Pancreas (tissue), 10 donors: ENCODE results near the gene DCLK2. TPM values are rescaled to one million over a fixed set of nuclear protein-coding genes. Genes with fewer than 3 reads are reported as not detected.

ENCODE experiments used
- ATAC-seq, 4 donors: fragments of 200-7000 bp; cut with Tn5 transposase; one replicate each; pipeline versions ENCODE4 v1.8.0 to v1.9.1; 2020; ENCODE audit warnings: mild to moderate bottlenecking in 4 of 4, moderate library complexity in 4 of 4
- DNase-seq, 6 donors: peaks; one replicate each; pipeline ENCODE4 v3.0.0-alpha.2; 2020
- FAIRE-seq: peaks from 2 replicates; lab custom pipeline; 2012; peaks lifted over from hg19 to GRCh38; lab: Jason Lieb, UNC
- H3K27ac ChIP-seq, 4 donors: fragments of 200-600 bp; sonication (generic); 1 replicate in 3 of 4; 2 replicates in 1 of 4; pipeline versions ENCODE4 v1.5.0 to v1.8.0; 2020
- H3K27me3 ChIP-seq, 4 donors: fragments of 200-600 bp; one replicate each; pipeline ENCODE4 v1.8.0; 2021
- H3K36me3 ChIP-seq, 3 donors: fragments of 200-600 bp; sonication (generic) in 1 of 3; one replicate each; pipeline versions ENCODE4 v1.5.0 to v1.8.0; 2020 to 2021
- H3K4me1 ChIP-seq, 3 donors: fragments of 200-600 bp; one replicate each; pipeline ENCODE4 v1.8.0; 2021
- H3K4me3 ChIP-seq, 4 donors: fragments of 200-600 bp; sonication (generic) in 2 of 4; one replicate each; pipeline versions ENCODE4 v1.5.0 to v1.8.0; 2020 to 2021
- H3K9me3 ChIP-seq, 4 donors: fragments of 200-600 bp; one replicate each; pipeline ENCODE4 v1.8.0; 2021
- CTCF ChIP-seq, 4 donors: fragments of 200-600 bp; sonication (generic) in 3 of 4; IDR thresholded peaks; one replicate each; pipeline versions ENCODE4 v1.5.0 to v1.8.0; 2021; ENCODE audit warnings: antibody characterized with exemption in 4 of 4
- WGBS, 2 donors: extraction: QIAGEN DNeasy Blood & Tissue Kit; methylation state at CpG; one replicate each; pipeline ENCODE4 v1.1.7; 2013; 5-methylcytosine and 5-hydroxymethylcytosine counted together
- intact Hi-C, 3 donors: fragments of 100-400 bp; cut with DNase I; formaldehyde crosslinking; loops; one replicate each; pipeline versions ENCODE4 v1.11.1 to v1.14.2; 2022
- polyA plus RNA-seq, 2 donors: library from polyadenylated mRNA; stranded (reverse); fragments of 200-250 nt; gene quantifications; one replicate each; pipeline ENCODE4 v1.2.3, GENCODE V29; 2013
- total RNA-seq, 6 donors: library from RNA; stranded (reverse); fragmentation: NEBNext Ultra II Directional in 4 of 6; extraction: Animal tissue kit (Norgen Biotek cat#: 25700) in 4 of 6; gene quantifications; one replicate each; pipeline versions ENCODE4 v1.2.1 to v1.2.4, GENCODE V29; 2021 to 2023
- donor health status: healthy with polysubstance abuse.
- donor health status: DM: no; HTN: no; CAD: no; lungs with moderate emphysema.
- donor health status: DM: no; HTN: no; CAD: no.
- donor health status: control.
- donor health status: control.
- donor health status: Bipolar disorder and iron deficiency.
- donor health status: DM: yes; HTN: yes; CAD: no.
- donor health status: DM: no; HTN: no; CAD: no.
- donor health status: DM: no; HTN: no; CAD: no.
- donor health status: DM: yes; HTN: yes; CAD: no.

The DCLK2 gene
- total and polyA plus RNA-seq, 8 donors = 1.2 to 3.7 (median 1.8) TPM

- intact Hi-C loops = no loop called here
- FAIRE-seq = no peak
- no peaks in the 10 kb centered on the region for H3K27me3 ChIP-seq
These were observed 172.2 kb downstream of the DCLK2 start for GRCh38 chr4:150250293-150250997.

GRCh38 chr4:150250998-150251651 is 172.9 kb downstream of the DCLK2 start:
- WGBS, 2 donors = 81 to 91% methylated on average over 4 of the region's 4 CpGs
- Histone ChIP-seq H3K4me1 (no peaks in the 10 kb centered on the region), H3K9me3 (no peaks in the 10 kb centered on the region), H3K27ac (no peak overlapping the region), H3K27me3 (no peaks in the 10 kb centered on the region), H3K4me3 (no peak overlapping the region), H3K36me3 (no peaks in the 10 kb centered on the region)
- TF ChIP-seq CTCF (IDR thresholded peaks at IDR 0.05) = no peak
- FAIRE-seq = no peak
- ATAC-seq = no peak
- peak in 1 of 6 donors; percentile 64 for DNase-seq
- intact Hi-C loops = no loop called here

More at GRCh38 chr4:150250293-150250997, 172.2 kb downstream of the DCLK2 start:
- Histone ChIP-seq H3K4me3 (no peak overlapping the region), H3K36me3 (no peaks in the 10 kb centered on the region), H3K9me3 (no peaks in the 10 kb centered on the region), H3K27ac (no peak overlapping the region), H3K4me1 (no peaks in the 10 kb centered on the region)
- ATAC-seq = no peak
- no peak for DNase-seq
- no peak for TF ChIP-seq CTCF (IDR thresholded peaks at IDR 0.05)
- 94 to 97% methylated on average over 9 of the region's 9 CpGs for WGBS, 2 donors

GRCh38 chr4:150251752-150252190 is 173.5 kb downstream of the DCLK2 start:
- H3K36me3 ChIP-seq = no peaks in the 10 kb centered on the region
- intact Hi-C loops = no loop called here
- ATAC-seq (no peak), FAIRE-seq (no peak), DNase-seq (no peak)
- no peak overlapping the region for H3K27ac ChIP-seq
- no peak for TF ChIP-seq CTCF (IDR thresholded peaks at IDR 0.05)
- no peaks in the 10 kb centered on the region for H3K27me3 ChIP-seq
- H3K4me3 ChIP-seq = no peak overlapping the region
- no peaks in the 10 kb centered on the region for H3K4me1 ChIP-seq
- 74 to 86% methylated on average over 7 of the region's 7 CpGs for WGBS, 2 donors
- no peaks in the 10 kb centered on the region for H3K9me3 ChIP-seq

GRCh38 chr4:150252306-150252705 is 174.1 kb downstream of the DCLK2 start:
- intact Hi-C loops = no loop called here
- 92 to 94% methylated on average over 6 of the region's 6 CpGs for WGBS, 2 donors
- FAIRE-seq = no peak

More at GRCh38 chr4:150252306-150252705, 174.1 kb downstream of the DCLK2 start:
- H3K27ac ChIP-seq = no peak overlapping the region
- ATAC-seq = no peak
- no peaks in the 10 kb centered on the region for H3K36me3 ChIP-seq
- TF ChIP-seq CTCF (IDR thresholded peaks at IDR 0.05) = no peak
- H3K4me3 ChIP-seq = no peak overlapping the region
- H3K4me1 ChIP-seq = no peaks in the 10 kb centered on the region
- no peak for DNase-seq
- H3K27me3 ChIP-seq = no peaks in the 10 kb centered on the region
- no peaks in the 10 kb centered on the region for H3K9me3 ChIP-seq
